GM18517 (cell line): ENCODE measurements around the gene PFKP.
"Not testable (repeated sequence)": the region's sequence is repeated elsewhere in the genome, so short reads cannot be mapped to it uniquely, and the experiment has no call there.

ENCODE experiments used
- ATAC-seq: cut with Tn5 transposase; IDR thresholded peaks from one replicate; pipeline ENCODE4 v1.9.1; 2021; ENCODE audit warnings: mild to moderate bottlenecking, moderate library complexity; ENCODE audit not compliant: unreplicated experiment

The PFKP gene

GRCh38 chr10:3096149-3096548 lies 28.8 kb downstream of the PFKP start:
- ATAC-seq = no peak

DNA sequence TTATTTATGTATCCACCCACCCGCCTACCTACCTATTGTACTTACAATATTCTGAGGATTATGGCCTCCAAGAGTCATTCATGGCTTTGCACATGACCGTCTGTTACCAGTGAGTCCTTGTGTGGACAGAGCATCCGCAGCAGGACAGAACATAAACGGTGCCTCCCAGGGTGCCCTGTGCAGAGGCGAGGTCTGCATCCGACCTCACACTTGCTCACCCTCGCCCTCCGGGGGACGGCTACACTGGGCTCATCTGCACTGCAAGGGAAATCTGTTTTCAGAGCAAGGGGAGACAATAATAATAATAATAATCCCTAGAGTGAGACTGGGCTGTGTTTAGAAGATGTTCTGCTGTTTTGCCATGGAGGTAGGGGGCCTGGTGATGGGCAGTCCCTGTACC lies 29.8 kb downstream of the PFKP start:
- ATAC-seq = no peak

- no peak for ATAC-seq
Observed at GRCh38 chr10:3098689-3099088, 31.3 kb downstream of the PFKP start.

GRCh38 chr10:3099291-3100092 lies 32.1 kb downstream of the PFKP start:
- ATAC-seq = no peak

DNA sequence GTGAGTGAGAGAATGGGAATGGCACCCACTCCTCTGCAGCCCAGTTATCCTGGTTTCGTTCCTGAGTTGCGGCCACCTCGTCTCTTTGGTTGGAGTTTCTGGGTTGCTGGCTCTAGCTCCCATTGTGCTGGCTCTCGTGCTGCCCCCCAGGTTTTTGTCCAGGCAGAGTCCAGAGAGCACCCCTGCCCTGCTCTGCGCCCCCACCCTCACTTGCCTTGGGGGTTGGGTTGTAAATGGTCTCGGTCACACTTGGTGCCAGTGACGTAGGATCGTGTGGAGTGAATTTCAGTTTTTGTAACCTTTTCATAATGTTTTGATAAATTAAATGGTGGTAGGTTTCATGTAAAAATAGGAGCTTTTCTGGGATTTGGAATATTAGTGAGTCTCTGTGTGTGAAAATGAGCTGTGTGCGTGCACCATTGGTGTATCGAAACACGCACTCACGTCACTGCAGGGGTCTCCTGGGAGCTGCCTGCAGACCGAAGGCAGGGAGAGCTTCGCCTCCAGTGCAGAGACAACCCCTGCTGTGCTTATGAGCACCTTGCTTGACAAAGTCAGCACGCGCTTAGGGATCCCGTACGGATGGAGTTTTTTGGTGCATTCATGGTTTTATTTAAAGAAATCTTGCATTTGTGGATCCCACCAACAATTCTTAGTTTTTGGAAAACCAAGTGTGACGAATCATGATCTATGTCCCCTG lies 32.9 kb downstream of the PFKP start:
- no peak for ATAC-seq

GRCh38 chr10:3100856-3101640 lies 33.7 kb downstream of the PFKP start:
- ATAC-seq = no peak

DNA sequence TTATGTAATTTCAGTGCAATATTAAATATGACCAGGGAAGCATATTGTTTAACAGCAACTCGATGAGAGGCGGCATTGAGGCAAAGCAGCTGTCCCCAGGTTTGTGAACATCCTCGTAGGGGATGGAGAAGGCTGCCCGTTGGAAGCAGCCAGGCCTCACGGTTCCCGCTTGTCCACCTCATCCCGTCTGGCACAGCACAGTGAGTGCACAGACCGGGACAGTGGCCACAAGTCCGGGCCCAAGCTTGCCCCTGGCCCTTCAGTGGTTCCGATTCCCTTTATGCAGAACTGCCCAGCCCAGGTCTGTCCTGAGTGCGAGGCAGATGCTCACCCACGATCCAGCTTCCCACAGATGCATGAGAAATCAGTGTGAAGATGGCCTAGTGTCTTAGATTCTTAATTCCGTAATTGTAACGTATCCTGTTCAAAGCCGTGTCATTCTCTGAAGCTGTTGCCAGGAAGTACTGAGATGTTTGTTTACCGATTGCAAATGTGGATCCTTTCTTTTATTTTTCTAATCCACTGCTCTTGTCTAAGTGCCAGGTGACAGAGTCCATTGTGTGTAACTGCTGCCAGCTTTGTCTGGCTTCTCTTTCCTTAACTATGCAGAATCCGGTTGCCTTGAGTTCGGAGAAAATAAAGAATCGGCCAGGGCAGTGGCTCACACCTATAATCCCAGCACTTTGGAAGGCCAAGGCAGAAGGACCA lies 35.5 kb downstream of the PFKP start:
- ATAC-seq = no peak

DNA sequence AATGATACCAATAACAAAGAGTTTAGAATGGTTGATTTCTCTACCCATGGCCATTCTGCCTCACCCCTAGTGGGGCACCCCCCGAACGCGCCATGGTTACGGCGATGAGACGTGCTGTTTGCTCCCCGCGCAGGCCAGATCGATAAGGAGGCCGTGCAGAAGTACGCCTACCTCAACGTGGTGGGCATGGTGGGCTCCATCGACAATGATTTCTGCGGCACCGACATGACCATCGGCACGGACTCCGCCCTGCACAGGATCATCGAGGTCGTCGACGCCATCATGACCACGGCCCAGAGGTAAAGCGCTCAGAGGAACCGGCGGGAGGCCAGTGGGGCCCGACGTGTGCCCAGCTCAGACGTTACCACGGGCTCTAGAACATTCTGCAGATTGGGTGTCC lies 36.3 kb downstream of the PFKP start:
- ATAC-seq = no peak

- no peak for ATAC-seq
Observed at GRCh38 chr10:3104251-3104918, 37.0 kb downstream of the PFKP start.

DNA sequence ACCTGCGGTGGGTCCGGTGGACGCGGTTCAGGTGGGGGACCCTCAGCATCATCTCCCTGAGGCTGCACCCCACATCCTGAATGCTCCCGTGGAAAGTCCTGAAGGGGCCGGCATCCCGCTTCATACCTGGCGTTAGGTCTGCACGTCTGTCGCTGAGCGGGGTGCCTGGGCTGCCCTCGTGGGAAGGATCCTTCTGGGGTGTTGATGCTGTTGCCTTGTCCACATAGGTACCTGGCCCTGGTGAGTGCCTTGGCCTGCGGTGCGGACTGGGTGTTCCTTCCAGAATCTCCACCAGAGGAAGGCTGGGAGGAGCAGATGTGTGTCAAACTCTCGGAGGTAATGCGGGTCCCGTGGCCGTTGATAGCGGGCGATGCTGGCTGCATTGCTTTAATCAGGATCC lies 37.8 kb downstream of the PFKP start:
- ATAC-seq = no peak

DNA sequence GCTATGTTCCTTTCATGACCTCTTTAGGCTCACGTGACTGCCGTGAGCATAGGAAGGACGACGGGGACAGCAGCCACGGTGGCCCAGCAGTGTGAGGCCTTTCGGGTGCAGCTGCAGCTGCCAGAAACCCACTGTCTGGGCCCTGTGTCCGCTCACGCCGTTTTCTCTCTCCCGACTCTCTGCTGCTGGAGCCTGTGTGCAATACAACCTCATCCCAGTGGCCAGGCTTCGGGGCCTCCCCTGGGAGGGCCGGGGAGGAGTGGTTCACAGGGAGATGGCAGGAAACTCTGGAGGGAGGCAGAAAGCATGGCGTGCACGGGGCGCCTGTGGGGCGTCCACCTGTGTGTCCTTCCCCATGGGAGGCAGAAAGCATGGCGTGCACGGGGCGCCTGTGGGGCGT lies 38.6 kb downstream of the PFKP start:
- ATAC-seq = no peak

DNA sequence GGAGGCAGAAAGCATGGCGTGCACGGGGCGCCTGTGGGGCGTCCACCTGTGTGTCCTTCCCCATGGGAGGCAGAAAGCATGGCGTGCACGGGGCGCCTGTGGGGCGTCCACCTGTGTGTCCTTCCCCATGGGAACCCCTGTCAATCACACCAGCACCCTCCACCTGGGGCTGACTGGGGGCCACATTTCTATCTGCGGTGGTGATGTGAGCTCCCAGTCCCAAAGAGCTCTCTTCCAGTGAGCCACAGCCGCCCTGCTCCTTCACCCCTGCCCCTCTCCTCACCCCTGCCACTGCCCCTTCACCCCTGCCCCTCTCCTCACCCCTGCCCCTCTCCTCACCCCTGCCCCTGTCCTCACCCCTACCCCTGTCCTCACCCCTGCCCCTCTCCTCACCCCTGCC lies 39.0 kb downstream of the PFKP start:
- ATAC-seq = not testable (repeated sequence)

- no peak for ATAC-seq
Observed at GRCh38 chr10:3106928-3107425, 39.6 kb downstream of the PFKP start.

DNA sequence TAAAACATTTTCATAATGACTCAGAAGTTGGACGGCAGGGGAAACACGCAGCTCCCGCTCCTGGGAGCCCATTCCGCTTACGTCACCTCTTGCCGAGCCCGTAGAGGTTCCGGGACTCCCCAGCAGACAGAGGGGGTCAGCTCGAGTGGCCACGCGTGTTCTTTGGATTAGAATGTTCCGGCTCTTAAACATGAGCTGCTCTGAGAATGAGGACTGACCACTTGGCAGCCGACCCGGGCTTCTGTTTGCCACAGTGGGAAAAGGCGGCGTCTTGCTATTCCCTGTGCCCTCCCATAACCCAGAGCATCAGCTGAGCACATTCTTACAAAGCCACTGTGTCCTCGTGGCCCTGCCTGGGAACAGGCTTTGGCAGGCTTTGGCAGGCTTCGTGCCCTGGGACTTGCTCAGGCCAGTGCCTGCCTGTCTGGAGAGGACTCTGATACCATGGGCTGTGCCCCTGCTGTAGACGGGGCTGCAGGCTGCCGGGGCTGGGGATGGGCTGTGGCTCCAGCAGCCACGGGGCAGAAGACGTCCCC lies 40.1 kb downstream of the PFKP start:
- no peak for ATAC-seq

DNA sequence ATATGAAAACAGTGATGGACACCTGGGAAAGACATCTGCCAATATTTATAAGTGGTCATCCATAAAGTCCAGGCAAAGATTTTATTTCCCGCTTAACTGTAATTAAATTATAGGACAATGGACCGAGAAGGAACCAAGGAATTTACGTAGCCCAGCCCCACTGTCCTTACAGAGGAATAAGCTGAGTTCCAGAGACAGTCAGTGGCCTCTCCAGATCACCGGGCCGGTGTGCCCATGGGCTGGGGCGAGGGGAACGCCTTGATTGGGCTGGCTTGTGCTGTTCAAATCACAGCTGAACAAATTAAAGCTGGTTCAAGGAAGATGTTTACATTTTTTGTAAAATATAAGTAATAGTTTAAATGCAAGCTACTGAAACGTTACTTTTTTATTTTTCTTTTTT lies 40.7 kb downstream of the PFKP start:
- no peak for ATAC-seq

DNA sequence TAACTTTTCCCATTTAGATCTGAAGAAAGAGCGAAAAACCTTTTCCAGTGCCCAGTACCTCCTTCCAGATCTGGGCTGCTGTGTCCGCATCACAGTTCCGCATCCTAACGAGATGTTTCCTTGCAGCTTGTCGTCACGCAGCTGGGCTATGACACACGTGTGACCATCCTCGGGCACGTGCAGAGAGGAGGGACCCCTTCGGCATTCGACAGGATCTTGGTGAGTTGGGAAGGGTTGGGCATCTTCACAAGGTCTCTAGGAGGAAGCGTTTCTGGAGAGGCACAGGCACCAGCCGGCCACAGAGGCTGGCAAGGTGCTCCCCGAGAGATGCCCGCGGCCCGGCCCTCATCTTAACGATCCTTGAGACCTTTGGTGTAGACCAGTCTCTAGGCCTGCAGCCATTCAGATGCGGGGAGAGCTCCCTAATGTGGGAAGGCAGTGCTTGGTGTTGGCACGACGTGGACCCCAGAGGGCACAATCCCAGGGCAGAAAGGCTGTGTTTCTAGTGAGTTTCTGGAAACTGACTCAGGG lies 41.3 kb downstream of the PFKP start:
- ATAC-seq = no peak

GRCh38 chr10:3109196-3109595 lies 41.8 kb downstream of the PFKP start:
- no peak for ATAC-seq

GRCh38 chr10:3109633-3110032 lies 42.3 kb downstream of the PFKP start:
- no peak for ATAC-seq

DNA sequence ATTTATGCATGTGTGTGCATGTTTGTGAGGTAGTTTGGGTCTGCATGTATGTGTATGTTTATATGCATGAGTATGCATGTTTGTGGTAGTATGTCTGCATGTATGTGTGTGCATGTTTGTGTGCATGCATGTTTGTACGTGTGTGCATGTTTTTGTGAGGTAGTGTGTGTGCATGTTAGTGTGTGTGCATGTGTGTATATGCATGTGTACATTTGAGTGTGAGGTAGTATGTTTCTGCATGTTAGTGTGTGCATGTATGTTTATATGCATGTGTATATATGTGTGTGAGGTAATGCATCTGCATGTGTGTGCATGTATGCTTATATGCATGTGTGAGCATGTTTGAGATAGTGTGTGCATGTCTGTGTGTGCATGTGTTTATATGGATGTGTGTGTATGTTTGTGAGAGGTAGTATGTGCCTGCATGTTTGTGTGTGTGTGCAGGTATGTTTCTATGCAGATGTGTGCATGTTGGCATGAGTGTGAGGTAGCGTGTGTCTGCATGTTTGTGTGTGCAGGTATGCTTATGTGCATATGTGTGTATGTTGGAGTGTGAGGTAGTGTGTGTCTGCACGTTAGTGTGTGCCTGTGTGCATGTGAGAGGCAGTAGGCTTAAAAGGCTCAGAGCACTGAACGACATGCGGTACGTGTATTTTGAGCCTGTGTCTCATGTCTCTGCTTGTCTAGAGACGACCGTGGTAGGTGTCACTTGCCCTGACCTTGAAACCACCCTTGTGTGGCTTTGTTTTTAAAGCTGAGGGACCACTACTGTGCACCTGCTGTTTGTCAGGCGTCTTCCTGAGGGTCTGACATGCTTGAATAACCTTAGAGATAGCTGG lies 43.7 kb downstream of the PFKP start:
- no peak for ATAC-seq
